H1 (cell line): ENCODE data around the gene CRKL. TPM values are rescaled to one million over a fixed set of nuclear protein-coding genes. Genes with fewer than 3 reads are reported as not detected.

ENCODE experiments used
- CTCF ChIA-PET: fragments of 300-600 bp; sonication (Branson Sonifier 250); formaldehyde crosslinking; loops from one replicate; lab custom pipeline; 2021; ENCODE audit not compliant: partially characterized antibody; lab: Charles Lee
- POLR2A ChIA-PET: fragments of 300-600 bp; sonication (Branson Sonifier 250); formaldehyde crosslinking; loops from one replicate; lab custom pipeline; 2021; ENCODE audit warnings: inconsistent platforms; ENCODE audit not compliant: partially characterized antibody; lab: Charles Lee
- DNase-seq, 2 experiments: peaks; one replicate each; pipeline versions ENCODE4 v3.0.0 to v3.0.0-alpha.2; 2010 to 2022; ENCODE audit warnings: low spot score in 2 of 2, low read depth in 1 of 2, mixed read lengths in 1 of 2
- FAIRE-seq: peaks from 2 replicates; lab custom pipeline; 2011; peaks lifted over from hg19 to GRCh38; lab: Jason Lieb, UNC
- H2AFZ ChIP-seq: 2 replicates; pipeline ENCODE4 v1.8.1; 2012; ENCODE audit warnings: low read length, inconsistent platforms
- H2AK5ac ChIP-seq: 2 replicates; pipeline ENCODE4 v1.6.1; 2013; ENCODE audit warnings: low read depth, low read length
- H2BK120ac ChIP-seq: replicated peaks from 2 replicates; pipeline ENCODE3; 2013; ENCODE audit warnings: low read depth, low read length, inconsistent platforms
- H2BK12ac ChIP-seq: 2 replicates; pipeline ENCODE4 v1.6.1; 2013; ENCODE audit warnings: low read depth, low read length
- H2BK15ac ChIP-seq: 2 replicates; pipeline ENCODE4 v1.6.1; 2013; ENCODE audit warnings: low read length
- H2BK20ac ChIP-seq: 2 replicates; pipeline ENCODE4 v1.6.1; 2013; ENCODE audit warnings: low read length
- H2BK5ac ChIP-seq: 2 replicates; pipeline ENCODE4 v1.6.1; 2013; ENCODE audit warnings: low read depth, low read length
- H3K14ac ChIP-seq: 2 replicates; pipeline ENCODE4 v1.6.1; 2013; ENCODE audit warnings: inconsistent platforms; ENCODE audit not compliant: insufficient read length
- H3K18ac ChIP-seq: 2 replicates; pipeline ENCODE4 v1.6.1; 2013; ENCODE audit warnings: low read length; ENCODE audit errors: extremely low read depth
- H3K23ac ChIP-seq: 2 replicates; pipeline ENCODE4 v1.6.1; 2013; ENCODE audit warnings: inconsistent platforms; ENCODE audit not compliant: insufficient read length
- H3K23me2 ChIP-seq: 2 replicates; pipeline ENCODE4 v1.6.1; 2013; ENCODE audit warnings: low read depth, low read length
- H3K27ac ChIP-seq: 2 replicates; pipeline ENCODE4 v1.6.1; 2011; ENCODE audit warnings: low read depth, low read length, inconsistent platforms
- H3K27me3 ChIP-seq, 4 experiments: replicated peaks in 1 of 4; 1 replicate in 1 of 4; 2 replicates in 3 of 4; pipeline versions ENCODE4 v1.6.1 to v1.8.1; 2011 to 2013; ENCODE audit warnings: low read length in 3 of 4, mild to moderate bottlenecking in 3 of 4, inconsistent platforms in 2 of 4, mixed read lengths in 2 of 4, moderate library complexity in 1 of 4; ENCODE audit not compliant: control insufficient read depth in 3 of 4, insufficient read depth in 3 of 4; ENCODE audit errors: extremely low read depth in 1 of 4
- H3K36me3 ChIP-seq, 4 experiments: 2 replicates each; pipeline versions ENCODE4 v1.6.1 to v1.8.1; 2011 to 2013; ENCODE audit warnings: mild to moderate bottlenecking in 4 of 4, low read length in 3 of 4, moderate library complexity in 2 of 4, control low read depth in 1 of 4, inconsistent platforms in 1 of 4; ENCODE audit not compliant: insufficient read depth in 4 of 4, control insufficient read depth in 2 of 4
- H3K4ac ChIP-seq: replicated peaks from 2 replicates; pipeline ENCODE3; 2013; ENCODE audit warnings: low read length, low read depth, mixed read lengths, inconsistent platforms; ENCODE audit not compliant: insufficient read length
- H3K4me1 ChIP-seq, 4 experiments: replicated peaks in 1 of 4; 1 replicate in 1 of 4; 2 replicates in 3 of 4; pipeline versions ENCODE4 v1.6.1 to v1.8.1; 2011 to 2013; ENCODE audit warnings: low read length in 3 of 4, inconsistent platforms in 2 of 4, mixed read lengths in 1 of 4; ENCODE audit not compliant: insufficient read depth in 4 of 4, control insufficient read depth in 3 of 4
- H3K4me2 ChIP-seq, 2 experiments: 2 replicates each; pipeline versions ENCODE4 v1.6.1 to v1.8.1; 2011 to 2013; ENCODE audit warnings: low read depth in 2 of 2, low read length in 2 of 2, control low read depth in 1 of 2, inconsistent platforms in 1 of 2, mild to moderate bottlenecking in 1 of 2; ENCODE audit not compliant: insufficient read depth in 1 of 2
- H3K4me3 ChIP-seq, 4 experiments: fragments of 200-600, 300-600 bp in 1 of 4; sonication (generic), shearing (Covaris generic), sonication (Bioruptor Twin) in 1 of 4; 2 replicates each; pipeline versions ENCODE4 v1.5.1 to v1.8.1; 2011 to 2016; ENCODE audit warnings: low read length in 4 of 4, low read depth in 3 of 4, control low read depth in 2 of 4, inconsistent platforms in 2 of 4, mild to moderate bottlenecking in 2 of 4, mixed read lengths in 1 of 4, moderate library complexity in 1 of 4; ENCODE audit not compliant: insufficient read depth in 2 of 4; ENCODE audit errors: extremely low read depth in 1 of 4
- H3K56ac ChIP-seq: replicated peaks from 2 replicates; pipeline ENCODE3; 2013; ENCODE audit warnings: low read depth, mild to moderate bottlenecking, mixed read lengths, low read length, inconsistent platforms; ENCODE audit not compliant: insufficient read length
- H3K79me1 ChIP-seq: 2 replicates; pipeline ENCODE4 v1.6.1; 2013; ENCODE audit warnings: low read depth, low read length, control low read depth
- H3K79me2 ChIP-seq, 2 experiments: 2 replicates each; pipeline versions ENCODE4 v1.6.1 to v1.8.1; 2012 to 2013; ENCODE audit warnings: low read length in 2 of 2, mild to moderate bottlenecking in 2 of 2, inconsistent platforms in 1 of 2; ENCODE audit not compliant: insufficient read depth in 2 of 2, control insufficient read depth in 1 of 2
- H3K9ac ChIP-seq, 4 experiments: replicated peaks in 1 of 4; 1 replicate in 1 of 4; 2 replicates in 3 of 4; pipeline versions ENCODE4 v1.6.1 to v1.8.1; 2011 to 2013; ENCODE audit warnings: low read depth in 3 of 4, low read length in 3 of 4, control low read depth in 2 of 4, mild to moderate bottlenecking in 2 of 4, moderate library complexity in 2 of 4, inconsistent platforms in 1 of 4; ENCODE audit errors: extremely low read depth in 1 of 4
- H3K9me3 ChIP-seq, 2 experiments: 2 replicates each; pipeline versions ENCODE4 v1.6.1 to v1.8.1; 2012 to 2013; ENCODE audit warnings: mild to moderate bottlenecking in 2 of 2, moderate library complexity in 2 of 2, control low read depth in 1 of 2, inconsistent platforms in 1 of 2, low read depth in 1 of 2, low read length in 1 of 2, mixed read lengths in 1 of 2; ENCODE audit not compliant: insufficient read depth in 2 of 2
- H4K20me1 ChIP-seq, 2 experiments: replicated peaks in 1 of 2; 2 replicates each; pipeline versions ENCODE3 to v1.8.1; 2011 to 2013; ENCODE audit warnings: inconsistent platforms in 2 of 2, low read length in 2 of 2, mild to moderate bottlenecking in 1 of 2; ENCODE audit not compliant: insufficient read depth in 2 of 2, control insufficient read depth in 1 of 2
- H4K5ac ChIP-seq: 2 replicates; pipeline ENCODE4 v1.6.1; 2013; ENCODE audit warnings: low read length, low read depth, mixed read lengths, inconsistent platforms; ENCODE audit not compliant: insufficient read length
- H4K8ac ChIP-seq: 2 replicates; pipeline ENCODE4 v1.8.0; 2013; ENCODE audit warnings: mild to moderate bottlenecking, moderate library complexity, low read length, inconsistent platforms; ENCODE audit not compliant: insufficient read depth; ENCODE audit errors: extremely low read depth
- H4K91ac ChIP-seq: replicated peaks from 2 replicates; pipeline ENCODE3; 2013; ENCODE audit warnings: low read length, mixed read lengths, inconsistent platforms; ENCODE audit not compliant: insufficient read length
- BCL11A ChIP-seq, 2 experiments: IDR thresholded peaks; one replicate each; pipeline ENCODE4 v1.6.1; 2011; ENCODE audit warnings: low read depth in 2 of 2, low read length in 2 of 2, mild to moderate bottlenecking in 2 of 2
- GABPA ChIP-seq: IDR thresholded peaks from 2 replicates; pipeline ENCODE4 v1.6.1; 2011; ENCODE audit warnings: mild to moderate bottlenecking, low read length, moderate library complexity, borderline replicate concordance; ENCODE audit not compliant: insufficient read depth
- JUND ChIP-seq: IDR thresholded peaks from 2 replicates; pipeline ENCODE4 v1.6.1; 2011; ENCODE audit warnings: mild to moderate bottlenecking, improper control_type of control experiment, low read length
- KDM4A ChIP-seq: IDR thresholded peaks from one replicate; pipeline ENCODE4 v1.7.1; 2012; ENCODE audit warnings: low read depth, mild to moderate bottlenecking, moderate library complexity, low read length, inconsistent platforms; ENCODE audit not compliant: severe bottlenecking
- RFX5 ChIP-seq: IDR thresholded peaks from 2 replicates; pipeline ENCODE4 v1.6.1; 2011; ENCODE audit warnings: low read depth, low read length, improper control_type of control experiment, borderline replicate concordance
- RNF2 ChIP-seq: fragments of 200-900, 300-1000 bp; sonication (generic); IDR thresholded peaks from 2 replicates; pipeline ENCODE4 v1.7.1; 2016; ENCODE audit warnings: borderline replicate concordance, low read depth, mild to moderate bottlenecking, antibody characterized with exemption, low read length; ENCODE audit not compliant: poor library complexity, severe bottlenecking; ENCODE audit errors: missing control alignments
- SIX5 ChIP-seq: IDR thresholded peaks from 2 replicates; pipeline ENCODE4 v1.6.1; 2011; ENCODE audit warnings: mild to moderate bottlenecking, low read depth, low read length
- SP1 ChIP-seq: IDR thresholded peaks from 2 replicates; pipeline ENCODE4 v1.6.1; 2011; ENCODE audit warnings: low read depth, low read length
- SP4 ChIP-seq: IDR thresholded peaks from 2 replicates; pipeline ENCODE4 v1.6.1; 2012; ENCODE audit warnings: low read length, inconsistent platforms
- TAF7 ChIP-seq: optimal IDR thresholded peaks from 2 replicates; pipeline ENCODE3; 2011; ENCODE audit warnings: low read depth, mild to moderate bottlenecking, inconsistent platforms, low read length, moderate library complexity, borderline replicate concordance
- WGBS, 2 experiments: shearing (Covaris generic) in 1 of 2; methylation state at CpG; one replicate each; pipeline versions ENCODE4 v1.1.6 to v1.1.7; 2013 to 2015; ENCODE audit warnings: low lambda C conversion rate in 2 of 2, mixed read lengths in 2 of 2, inconsistent platforms in 1 of 2, low coverage in 1 of 2, missing lambda C conversion rate in 1 of 2; ENCODE audit not compliant: insufficient replicate concordance in 2 of 2, insufficient coverage in 1 of 2, insufficient read length in 1 of 2; ENCODE audit errors: extremely low coverage in 1 of 2, missing lambda C conversion rate in 1 of 2; 5-methylcytosine and 5-hydroxymethylcytosine counted together
- polyA plus RNA-seq, 7 experiments: library from polyadenylated mRNA; depleted of rRNA in 3 of 7; stranded (reverse) in 5 of 7; unstranded in 2 of 7; fragments of >200 nt in 5 of 7; fragments of 200-250 nt in 2 of 7; gene quantifications; 1 replicate in 5 of 7; 2 replicates in 1 of 7; 4 replicates in 1 of 7; pipeline versions ENCODE4 v1.2.1 to v1.2.3, GENCODE V29; 2011 to 2013; ENCODE audit warnings: missing spikeins in 2 of 7, mixed read lengths in 2 of 7
- total RNA-seq: library from RNA; stranded (reverse); fragmentation: NEBNext Ultra II Directional; extraction: Animal tissue kit (Norgen Biotek cat#: 25700); gene quantifications from 2 replicates; pipeline ENCODE4 v1.2.1, GENCODE V29; 2021
- TF ChIP-seq, protein P1 (sequence below): IDR thresholded peaks from 2 replicates; pipeline ENCODE4 v1.6.1; 2011; ENCODE audit warnings: low read depth, mild to moderate bottlenecking, low read length; ENCODE audit not compliant: insufficient read depth

Gene CRKL
- total and polyA plus RNA-seq, 2 of the 8 experiments (the other 6 are each of a cell fraction or from before 2014, with no cell fraction given) = 34.5 to 94.5 TPM

GRCh38 chr22:20949698-20950183, 32.5 kb downstream of the CRKL start:
- Histone ChIP-seq H2BK5ac (no peak overlapping the region), H4K20me1 (peaks cover 27 to 46% of the 10 kb centered on the region in 2 experiments), H3K4me2 (no peak overlapping the region), H3K23ac (no peak overlapping the region), H3K4me1 (no peaks in the 10 kb centered on the region), H3K9me3 (no peaks in the 10 kb centered on the region), H3K79me1 (peaks cover 19% of the 10 kb centered on the region), H3K14ac (no peak overlapping the region), H2BK12ac (no peak overlapping the region), H3K9ac (no peak overlapping the region), H4K5ac (no peak overlapping the region), H3K18ac (no peak overlapping the region), H3K4me3 (no peak overlapping the region), H2AFZ (no peak overlapping the region), H2AK5ac (no peak overlapping the region), H3K79me2 (peaks cover 6 to 76% of the 10 kb centered on the region in 2 experiments), H3K4ac (no peak overlapping the region), H2BK20ac (no peak overlapping the region), H3K56ac (no peak overlapping the region), H4K91ac (no peak overlapping the region), H3K27me3 (no peaks in the 10 kb centered on the region), H2BK120ac (no peak overlapping the region), H2BK15ac (no peak overlapping the region), H4K8ac (no peak overlapping the region), H3K27ac (no peak overlapping the region), H3K23me2 (no peaks in the 10 kb centered on the region), H3K36me3 (peaks cover 8 to 40% (median 28%) of the 10 kb centered on the region in 4 experiments; a peak in 7 of 8 replicates)
- 93% methylated on average over 13 of the region's 13 CpGs; no CpG with 5 or more reads in 1 of the 2 experiments for WGBS, 2 experiments
- ChIA-PET POLR2A (interaction anchor here (1.1 kb wide), 1 partner anchor 75 kb away, joined by 3 read pairs; no protein-coding TSS in a partner anchor), CTCF (interaction anchor here (1.1 to 2.8 kb wide), 2 partner anchors 64 to 78 kb away, joined by 3 to 8 read pairs; no protein-coding TSS in a partner anchor)
- TF ChIP-seq GABPA (no peak), SIX5 (no peak), TAF7 (no peak), KDM4A (no peak), RFX5 (no peak), RNF2 (no peak), SP4 (no peak), BCL11A (IDR thresholded peaks at IDR 0.05; ENCODE audit: low read depth in 2 of 2, low read length in 2 of 2) (no peak), SP1 (no peak), JUND (no peak)
- TF ChIP-seq, protein P1, sequence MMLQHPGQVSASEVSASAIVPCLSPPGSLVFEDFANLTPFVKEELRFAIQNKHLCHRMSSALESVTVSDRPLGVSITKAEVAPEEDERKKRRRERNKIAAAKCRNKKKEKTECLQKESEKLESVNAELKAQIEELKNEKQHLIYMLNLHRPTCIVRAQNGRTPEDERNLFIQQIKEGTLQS = no peak
- DNase-seq = no peak
- FAIRE-seq = no peak
